ENCODE measurements around the gene HOXB9. TPM values are rescaled to one million over a fixed set of nuclear protein-coding genes. Genes with fewer than 3 reads are reported as not detected.

Gene HOXB9
- total RNA-seq, 1 experiment from 2014 or later = 0.11 TPM

- Histone ChIP-seq H3K4me3 (no peak overlapping the region), H3K4me1 (replicated peaks) (peaks cover 26% of the 10 kb centered on the region), H3K36me3 (peaks cover 11% of the 10 kb centered on the region), H3K27ac (no peak overlapping the region), H3K9me3 (replicated peaks) (no peaks in the 10 kb centered on the region), H3K27me3 (replicated peaks) (peaks cover 7% of the 10 kb centered on the region)
- no peak for DNase-seq (ENCODE audit: low read depth in 1 of 2, low spot score in 2 of 2)
Measured at GRCh38 chr17:48596000-48596734, 30.0 kb downstream of the HOXB9 start.

- no peak overlapping the region for H3K4me3 ChIP-seq
- no peak overlapping the region for H3K27ac ChIP-seq
- H3K27me3 ChIP-seq (replicated peaks) = peaks cover 7% of the 10 kb centered on the region
- DNase-seq (ENCODE audit: low read depth in 1 of 2, low spot score in 2 of 2) = no peak
- no peaks in the 10 kb centered on the region for H3K9me3 ChIP-seq (replicated peaks)
- H3K4me1 ChIP-seq (replicated peaks) = peaks cover 26% of the 10 kb centered on the region
- H3K36me3 ChIP-seq = peaks cover 11% of the 10 kb centered on the region
Measured at GRCh38 chr17:48595278-48595999, 30.7 kb downstream of the HOXB9 start.

GRCh38 chr17:48594538-48595277 lies 31.4 kb downstream of the HOXB9 start:
- peaks cover 26% of the 10 kb centered on the region for H3K4me1 ChIP-seq (replicated peaks)
- DNase-seq (ENCODE audit: low read depth in 1 of 2, low spot score in 2 of 2) = no peak
- H3K27me3 ChIP-seq (replicated peaks) = peaks cover 7% of the 10 kb centered on the region
- peaks cover 11% of the 10 kb centered on the region for H3K36me3 ChIP-seq
- no peak overlapping the region for H3K4me3 ChIP-seq
- no peak overlapping the region for H3K27ac ChIP-seq
- no peaks in the 10 kb centered on the region for H3K9me3 ChIP-seq (replicated peaks)

- Histone ChIP-seq H3K27me3 (replicated peaks) (peaks cover 7% of the 10 kb centered on the region), H3K27ac (no peak overlapping the region), H3K4me1 (replicated peaks) (peaks cover 26% of the 10 kb centered on the region), H3K4me3 (peak overlapping the region; percentile 24), H3K36me3 (peaks cover 11% of the 10 kb centered on the region), H3K9me3 (replicated peaks) (no peaks in the 10 kb centered on the region)
- DNase-seq (ENCODE audit: low read depth in 1 of 2, low spot score in 2 of 2) = peak; percentile 79 to 85
Measured at GRCh38 chr17:48593840-48594537, 32.2 kb downstream of the HOXB9 start.

- Histone ChIP-seq H3K4me1 (replicated peaks) (peaks cover 21% of the 10 kb centered on the region), H3K27me3 (replicated peaks) (no peaks in the 10 kb centered on the region; the same call in 1 of the 2 replicates), H3K4me3 (peak within 1 kb of the TSS; percentile 24), H3K9me3 (replicated peaks) (no peaks in the 10 kb centered on the region), H3K36me3 (peaks cover 11% of the 10 kb centered on the region), H3K27ac (no peak within 1 kb of the TSS)
- no peak for DNase-seq (ENCODE audit: low read depth in 1 of 2, low spot score in 2 of 2)
Measured at GRCh38 chr17:48593126-48593829, 32.9 kb downstream of the HOXB9 start, which contains the start of gene HOXB5. Gene HOXB5, minus strand, starts transcription at chr17:48593779. Its CDS starts 97 bp downstream, at chr17:48593682.

GRCh38 chr17:48592577-48592976 lies 33.6 kb downstream of the HOXB9 start:
- H3K27me3 ChIP-seq (replicated peaks) = no peaks in the 10 kb centered on the region
- H3K27ac ChIP-seq = no peak overlapping the region
- DNase-seq (ENCODE audit: low read depth in 1 of 2, low spot score in 2 of 2) = no peak
- H3K4me1 ChIP-seq (replicated peaks) = peaks cover 21% of the 10 kb centered on the region
- H3K4me3 ChIP-seq = no peak overlapping the region
- peaks cover 11% of the 10 kb centered on the region for H3K36me3 ChIP-seq
- no peaks in the 10 kb centered on the region for H3K9me3 ChIP-seq (replicated peaks)

GRCh38 chr17:48592057-48592514 lies 34.1 kb downstream of the HOXB9 start:
- Histone ChIP-seq H3K36me3 (peaks cover 11% of the 10 kb centered on the region), H3K4me3 (no peak overlapping the region), H3K27ac (no peak overlapping the region), H3K9me3 (replicated peaks) (no peaks in the 10 kb centered on the region), H3K4me1 (replicated peaks) (peaks cover 21% of the 10 kb centered on the region), H3K27me3 (replicated peaks) (no peaks in the 10 kb centered on the region)
- no peak for DNase-seq (ENCODE audit: low read depth in 1 of 2, low spot score in 2 of 2)

- Histone ChIP-seq H3K27me3 (replicated peaks) (no peaks in the 10 kb centered on the region), H3K9me3 (replicated peaks) (no peaks in the 10 kb centered on the region), H3K4me1 (replicated peaks) (peaks cover 22% of the 10 kb centered on the region), H3K27ac (no peak overlapping the region), H3K4me3 (no peak overlapping the region), H3K36me3 (peaks cover 9% of the 10 kb centered on the region)
- DNase-seq (ENCODE audit: low read depth in 1 of 2, low spot score in 2 of 2) = no peak
Measured at GRCh38 chr17:48591255-48592056, 34.7 kb downstream of the HOXB9 start.

GRCh38 chr17:48590607-48591161 lies 35.5 kb downstream of the HOXB9 start:
- no peaks in the 10 kb centered on the region for H3K9me3 ChIP-seq (replicated peaks)
- H3K27me3 ChIP-seq (replicated peaks) = no peaks in the 10 kb centered on the region
- H3K27ac ChIP-seq = no peak overlapping the region
- peaks cover 4% of the 10 kb centered on the region; the same call in 1 of the 2 replicates for H3K36me3 ChIP-seq
- peaks cover 28% of the 10 kb centered on the region for H3K4me1 ChIP-seq (replicated peaks)
- H3K4me3 ChIP-seq = no peak overlapping the region
- DNase-seq (ENCODE audit: low read depth in 1 of 2, low spot score in 2 of 2) = no peak

- no peak within 1 kb of the TSS for H3K4me3 ChIP-seq
- H3K9me3 ChIP-seq (replicated peaks) = no peaks in the 10 kb centered on the region
- peaks cover 30% of the 10 kb centered on the region for H3K4me1 ChIP-seq (replicated peaks)
- H3K36me3 ChIP-seq = 0 out of 2 replicates have a peak, but pooled peaks cover 4% of the 10 kb centered on the region
- no peak for DNase-seq (ENCODE audit: low read depth in 1 of 2, low spot score in 2 of 2)
- no peaks in the 10 kb centered on the region for H3K27me3 ChIP-seq (replicated peaks)
- H3K27ac ChIP-seq = no peak within 1 kb of the TSS
Measured at GRCh38 chr17:48589831-48590606, 36.1 kb downstream of the HOXB9 start, which contains the start of gene HOXB3. Gene HOXB3, minus strand, starts transcription at chr17:48590241. Its CDS starts 37,767 bp downstream, at chr17:48552474.

- Histone ChIP-seq H3K27ac (no peak overlapping the region), H3K4me3 (no peak overlapping the region), H3K36me3 (0 out of 2 replicates have a peak, but pooled peaks cover 4% of the 10 kb centered on the region), H3K9me3 (replicated peaks) (no peaks in the 10 kb centered on the region), H3K4me1 (replicated peaks) (peaks cover 32% of the 10 kb centered on the region), H3K27me3 (replicated peaks) (no peaks in the 10 kb centered on the region)
- DNase-seq (ENCODE audit: low read depth in 1 of 2, low spot score in 2 of 2) = no peak
Measured at GRCh38 chr17:48589060-48589830, 36.9 kb downstream of the HOXB9 start.

Measured in SJSA1 (cell line).